ENCODE results near the gene PTPN13.

Gene PTPN13

DNA sequence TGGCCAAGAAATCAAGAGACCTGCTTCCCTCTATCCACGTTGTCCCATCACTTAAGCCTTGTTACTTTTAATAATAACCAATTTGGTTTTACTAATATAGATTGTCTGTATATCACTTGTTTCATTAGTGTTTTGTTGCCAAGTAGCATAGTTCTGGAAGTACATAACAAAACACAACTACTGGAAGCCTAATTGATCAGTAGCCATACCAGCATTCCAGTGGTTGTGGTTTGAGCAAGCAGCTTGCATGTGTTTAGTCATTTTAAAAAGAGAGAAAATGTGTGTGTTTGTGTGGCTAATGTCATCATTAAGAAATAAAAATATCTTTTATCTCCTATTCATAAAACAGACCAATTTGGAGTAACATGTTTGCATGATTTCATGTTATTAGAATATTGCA is 70.8 kb downstream of the PTPN13 start:
- ChIA-PET POLR2A (no interaction called here), CTCF (no interaction called here)
- Histone ChIP-seq H3K36me3 (ENCODE audit: control insufficient read depth in 2 of 2, insufficient read depth in 1 of 2, low read length in 2 of 2) (no peaks in the 10 kb centered on the region), H3K4me1 (ENCODE audit: control insufficient read depth, insufficient read depth, low read length) (0 out of 2 replicates have a peak, but pooled peaks cover 5% of the 10 kb centered on the region), H3K27ac (ENCODE audit: extremely low read depth, low read depth, low read length) (no peak overlapping the region), H3K4me3 (ENCODE audit: low read depth, low read length) (no peak overlapping the region), H3K9me3 (ENCODE audit: control insufficient read depth, insufficient read depth, low read depth, low read length) (no peaks in the 10 kb centered on the region)
- TF ChIP-seq HOXA7 (CRISPR knock-in tag; IDR thresholded peaks at IDR 0.05; ENCODE audit: borderline replicate concordance) (no peak), BCL11A (tag by site-specific recombination; IDR thresholded peaks at IDR 0.05; ENCODE audit: low read depth) (no peak), REPIN1 (tag by site-specific recombination; IDR thresholded peaks at IDR 0.05; ENCODE audit: low read depth) (no peak), PRDM4 (tag by site-specific recombination; IDR thresholded peaks at IDR 0.05) (no peak), ZNF16 (tag by site-specific recombination; IDR thresholded peaks at IDR 0.05; ENCODE audit: low read depth) (no peak), ZNF362 (tag by site-specific recombination; IDR thresholded peaks at IDR 0.05) (no peak), ZNF785 (tag by site-specific recombination; IDR thresholded peaks at IDR 0.05) (no peak)

DNA sequence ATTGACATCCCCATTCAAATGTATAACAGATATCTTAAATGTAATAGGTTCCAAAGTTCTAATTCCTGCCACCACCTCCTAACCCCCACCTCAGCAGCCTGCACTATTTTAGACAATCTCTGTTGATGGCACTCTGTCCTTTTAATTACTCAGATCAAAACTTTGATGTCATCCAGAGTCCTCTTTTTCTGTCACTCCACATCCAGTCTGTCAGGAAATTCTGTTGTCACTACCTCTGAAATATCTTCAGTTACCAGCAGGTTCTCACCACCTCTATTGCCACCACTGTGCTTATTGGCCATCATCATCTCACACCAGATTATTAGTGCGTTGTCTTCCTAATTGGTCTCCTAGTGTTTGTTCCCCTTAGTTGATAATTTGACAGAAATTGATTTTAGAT is 76.2 kb downstream of the PTPN13 start:
- no peaks in the 10 kb centered on the region for H3K9me3 ChIP-seq (ENCODE audit: control insufficient read depth, insufficient read depth, low read depth, low read length)
- peaks cover 3 to 7% of the 10 kb centered on the region in 2 experiments; a peak in 2 of 3 replicates for H3K36me3 ChIP-seq (ENCODE audit: control insufficient read depth in 2 of 2, insufficient read depth in 1 of 2, low read length in 2 of 2)
- no peaks in the 10 kb centered on the region for H3K4me1 ChIP-seq (ENCODE audit: control insufficient read depth, insufficient read depth, low read length)
- TF ChIP-seq, protein P1, sequence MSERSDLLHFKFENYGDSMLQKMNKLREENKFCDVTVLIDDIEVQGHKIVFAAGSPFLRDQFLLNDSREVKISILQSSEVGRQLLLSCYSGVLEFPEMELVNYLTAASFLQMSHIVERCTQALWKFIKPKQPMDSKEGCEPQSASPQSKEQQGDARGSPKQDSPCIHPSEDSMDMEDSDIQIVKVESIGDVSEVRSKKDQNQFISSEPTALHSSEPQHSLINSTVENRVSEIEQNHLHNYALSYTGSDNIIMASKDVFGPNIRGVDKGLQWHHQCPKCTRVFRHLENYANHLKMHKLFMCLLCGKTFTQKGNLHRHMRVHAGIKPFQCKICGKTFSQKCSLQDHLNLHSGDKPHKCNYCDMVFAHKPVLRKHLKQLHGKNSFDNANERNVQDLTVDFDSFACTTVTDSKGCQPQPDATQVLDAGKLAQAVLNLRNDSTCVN (tag by site-specific recombination; optimal IDR thresholded peaks at IDR 0.05), result no peak
- TF ChIP-seq ZNF785 (tag by site-specific recombination; IDR thresholded peaks at IDR 0.05) (no peak), ZNF48 (tag by site-specific recombination; IDR thresholded peaks at IDR 0.05) (no peak), ZNF791 (tag by site-specific recombination; IDR thresholded peaks at IDR 0.05) (no peak), TCF7L2 (IDR thresholded peaks at IDR 0.05; ENCODE audit: borderline replicate concordance, low read depth, low read length) (no peak), ELK4 (IDR thresholded peaks at IDR 0.05; ENCODE audit: borderline replicate concordance, low read depth, low read length) (no peak), ZNF2 (tag by site-specific recombination; IDR thresholded peaks at IDR 0.05) (no peak), ZBTB49 (tag by site-specific recombination; IDR thresholded peaks at IDR 0.05; ENCODE audit: low read depth) (no peak), KLF7 (tag by site-specific recombination; IDR thresholded peaks at IDR 0.05; ENCODE audit: borderline replicate concordance) (no peak)
- ChIA-PET POLR2A (no interaction called here), CTCF (no interaction called here)
- H3K27ac ChIP-seq (ENCODE audit: extremely low read depth, low read depth, low read length), result no peak overlapping the region
- H3K4me3 ChIP-seq (ENCODE audit: low read depth, low read length), result no peak overlapping the region
